Liver (tissue), 9 donors: ENCODE measurements around the gene AXIN2. TPM values are rescaled to one million over a fixed set of nuclear protein-coding genes. Genes with fewer than 3 reads are reported as not detected.

Experiments used
- DNase-seq: peaks from one replicate; pipeline ENCODE4 v3.0.0-alpha.2; 2017; ENCODE audit warnings: low spot score
- H3K27ac ChIP-seq, 2 donors: one replicate each; pipeline ENCODE4 v1.7.0; 2013; ENCODE audit warnings: inconsistent platforms in 2 of 2, low read length in 2 of 2, control low read depth in 1 of 2, low read depth in 1 of 2, mild to moderate bottlenecking in 1 of 2
- H3K27me3 ChIP-seq, 4 donors: one replicate each; pipeline versions ENCODE4 v1.6.1 to v1.7.0; 2013; ENCODE audit warnings: low read length in 3 of 4, inconsistent platforms in 1 of 4, mild to moderate bottlenecking in 1 of 4, moderate library complexity in 1 of 4; ENCODE audit not compliant: control insufficient read depth in 4 of 4, insufficient read depth in 4 of 4
- H3K36me3 ChIP-seq, 4 donors: one replicate each; pipeline versions ENCODE4 v1.6.1 to v1.7.0; 2013; ENCODE audit warnings: low read length in 3 of 4, mild to moderate bottlenecking in 3 of 4, low read depth in 1 of 4, moderate library complexity in 1 of 4; ENCODE audit not compliant: control insufficient read depth in 4 of 4, insufficient read depth in 3 of 4
- H3K4me1 ChIP-seq, 4 donors: one replicate each; pipeline versions ENCODE4 v1.6.1 to v1.7.0; 2013; ENCODE audit warnings: low read length in 3 of 4, mild to moderate bottlenecking in 3 of 4, moderate library complexity in 1 of 4; ENCODE audit not compliant: control insufficient read depth in 4 of 4, insufficient read depth in 4 of 4
- H3K4me3 ChIP-seq, 3 donors: one replicate each; pipeline versions ENCODE4 v1.6.1 to v1.7.0; 2013; ENCODE audit warnings: low read length in 3 of 3, control low read depth in 1 of 3, low read depth in 1 of 3, mild to moderate bottlenecking in 1 of 3
- H3K9ac ChIP-seq, 2 donors: one replicate each; pipeline ENCODE4 v1.7.0; 2013; ENCODE audit warnings: low read length in 2 of 2, mild to moderate bottlenecking in 2 of 2, moderate library complexity in 2 of 2, control low read depth in 1 of 2, low read depth in 1 of 2
- H3K9me3 ChIP-seq, 4 donors: one replicate each; pipeline versions ENCODE4 v1.6.1 to v1.7.0; 2013; ENCODE audit warnings: low read length in 3 of 4; ENCODE audit not compliant: control insufficient read depth in 4 of 4
- EGR1 ChIP-seq, 2 donors: IDR thresholded peaks; 2 replicates each; pipeline ENCODE4 v1.6.1; 2016 to 2018; ENCODE audit warnings: antibody characterized with exemption in 2 of 2, low read depth in 2 of 2
- FOXA1 ChIP-seq: IDR thresholded peaks from 2 replicates; pipeline ENCODE4 v1.6.1; 2016; ENCODE audit warnings: antibody characterized with exemption
- FOXA2 ChIP-seq: IDR thresholded peaks from 2 replicates; pipeline ENCODE4 v1.6.1; 2016; ENCODE audit warnings: antibody characterized with exemption
- GABPA ChIP-seq, 2 donors: IDR thresholded peaks in 1 of 2; conservative IDR thresholded peaks in 1 of 2; 2 replicates each; pipeline ENCODE4 v1.6.1; 2016; ENCODE audit warnings: antibody characterized with exemption in 2 of 2, mild to moderate bottlenecking in 1 of 2, moderate library complexity in 1 of 2
- HNF4A ChIP-seq, 2 donors: conservative IDR thresholded peaks; 2 replicates each; pipeline ENCODE4 v1.6.1; 2016; ENCODE audit warnings: antibody characterized with exemption in 2 of 2, mild to moderate bottlenecking in 2 of 2
- HNF4G ChIP-seq: IDR thresholded peaks from 2 replicates; pipeline ENCODE4 v1.6.1; 2016; ENCODE audit warnings: antibody characterized with exemption
- JUND ChIP-seq, 2 donors: IDR thresholded peaks; 2 replicates each; pipeline ENCODE4 v1.6.1; 2016; ENCODE audit warnings: antibody characterized with exemption in 2 of 2
- NR2F2 ChIP-seq: IDR thresholded peaks from 2 replicates; pipeline ENCODE4 v1.6.1; 2016; ENCODE audit warnings: antibody characterized with exemption
- RAD21 ChIP-seq, 2 donors: IDR thresholded peaks; 2 replicates each; pipeline ENCODE4 v1.6.1; 2016; ENCODE audit warnings: antibody characterized with exemption in 2 of 2, mild to moderate bottlenecking in 2 of 2
- RXRA ChIP-seq, 2 donors: IDR thresholded peaks; 2 replicates each; pipeline ENCODE4 v1.6.1; 2017 to 2018; ENCODE audit warnings: antibody characterized with exemption in 2 of 2, mild to moderate bottlenecking in 1 of 2
- SP1 ChIP-seq: IDR thresholded peaks from 2 replicates; pipeline ENCODE4 v1.6.1; 2018; ENCODE audit warnings: antibody characterized with exemption, mild to moderate bottlenecking
- TAF1 ChIP-seq: conservative IDR thresholded peaks from 2 replicates; pipeline ENCODE4 v1.6.1; 2016; ENCODE audit warnings: antibody characterized with exemption, mild to moderate bottlenecking
- YY1 ChIP-seq: IDR thresholded peaks from 2 replicates; pipeline ENCODE4 v1.6.1; 2016; ENCODE audit warnings: antibody characterized with exemption, mild to moderate bottlenecking
- WGBS: extraction: QIAGEN DNeasy Blood & Tissue Kit; methylation state at CpG from one replicate; pipeline ENCODE4 v1.1.7; 2013; 5-methylcytosine and 5-hydroxymethylcytosine counted together
- polyA plus RNA-seq, 2 donors: library from polyadenylated mRNA; stranded (reverse) in 1 of 2; unstranded in 1 of 2; fragments of 200-250 nt in 1 of 2; fragments of >200 nt in 1 of 2; fragmentation: Nextera tagmentation in 1 of 2; extraction: Ambion mirVana in 1 of 2; gene quantifications; one replicate each; pipeline versions ENCODE4 v1.2.1 to v1.2.3, GENCODE V29; 2013 to 2015
- total RNA-seq, 2 donors: library from RNA; depleted of rRNA; stranded (reverse); fragments of >200 nt; gene quantifications; one replicate each; pipeline ENCODE4 v1.2.3, GENCODE V29; 2014
- TF ChIP-seq, protein P1 (sequence below): IDR thresholded peaks from 2 replicates; pipeline ENCODE4 v1.6.1; 2016; ENCODE audit warnings: antibody characterized with exemption
- TF ChIP-seq, protein P2 (sequence below): fragments of 150-350 bp; IDR thresholded peaks from 2 replicates; pipeline ENCODE4 v1.5.1; 2017; ENCODE audit warnings: improper control_type of control experiment, low read depth, low read length; ENCODE audit not compliant: missing input control
- TF ChIP-seq, protein P3 (sequence below): IDR thresholded peaks from 2 replicates; pipeline ENCODE4 v1.6.1; 2016; ENCODE audit warnings: antibody characterized with exemption
- donor health status: healthy.
- donor health status: healthy.
- donor health status: healthy.
- donor health status: healthy.
- donor health status: healthy.

Gene AXIN2
- total and polyA plus RNA-seq, 4 donors, result 0.33 to 3.5 (median 1.5) TPM

DNA sequence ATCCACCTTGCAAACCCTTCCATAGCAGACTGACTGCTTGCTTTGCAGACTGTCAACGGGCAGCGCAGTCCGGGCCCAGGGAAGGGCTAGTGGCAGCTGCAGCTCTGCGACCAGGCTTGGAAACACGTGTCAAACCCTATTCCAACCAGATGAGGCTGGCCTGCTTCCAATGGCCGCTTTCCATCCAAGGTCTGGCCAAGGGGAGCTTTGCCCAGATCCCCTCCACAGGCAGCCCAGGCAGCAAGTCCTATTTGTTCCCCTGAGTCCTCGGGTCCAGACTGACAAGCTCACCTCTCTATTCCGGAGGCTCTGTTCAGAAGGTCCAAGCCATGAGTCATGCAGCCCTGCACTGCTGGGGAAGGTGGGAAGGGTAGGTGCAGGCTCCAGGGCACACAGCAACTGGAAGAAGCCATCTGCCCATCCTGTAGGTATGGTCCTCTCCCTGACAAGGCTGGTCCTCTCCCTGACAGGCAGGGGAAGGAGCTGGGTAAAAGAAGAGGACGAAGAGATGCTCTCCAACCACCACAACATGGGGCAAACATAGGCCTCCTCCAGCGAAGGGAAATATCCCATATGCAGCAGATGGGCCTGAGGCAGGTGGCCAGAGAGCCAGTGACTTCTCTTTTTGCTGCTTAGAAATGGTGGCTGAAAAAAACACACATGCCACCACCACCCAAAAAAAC lies 22.6 kb upstream of the AXIN2 start:
- no peaks in the 10 kb centered on the region for H3K27me3 ChIP-seq
- no peaks in the 10 kb centered on the region for H3K4me1 ChIP-seq
- H3K9me3 ChIP-seq, result no peaks in the 10 kb centered on the region
- DNase-seq, result no peak
- WGBS, result 89% methylated on average over 10 of the region's 10 CpGs
- no peak overlapping the region for H3K9ac ChIP-seq
- H3K36me3 ChIP-seq, result no peaks in the 10 kb centered on the region
- H3K4me3 ChIP-seq, result no peak overlapping the region
- H3K27ac ChIP-seq, result no peak overlapping the region
- no peak for TF ChIP-seq SP1
- no peak for TF ChIP-seq FOXA2
- no peak for TF ChIP-seq NR2F2
- TF ChIP-seq GABPA (IDR thresholded peaks at IDR 0.05 in 1 of 2, conservative IDR thresholded peaks at IDR 0.05 in 1 of 2), result no peak
- no peak for TF ChIP-seq RXRA (IDR thresholded peaks at IDR 0.05)
- TF ChIP-seq HNF4G, result no peak
- no peak for TF ChIP-seq TAF1
- no peak for TF ChIP-seq FOXA1
- no peak for TF ChIP-seq RAD21 (IDR thresholded peaks at IDR 0.05)

DNA sequence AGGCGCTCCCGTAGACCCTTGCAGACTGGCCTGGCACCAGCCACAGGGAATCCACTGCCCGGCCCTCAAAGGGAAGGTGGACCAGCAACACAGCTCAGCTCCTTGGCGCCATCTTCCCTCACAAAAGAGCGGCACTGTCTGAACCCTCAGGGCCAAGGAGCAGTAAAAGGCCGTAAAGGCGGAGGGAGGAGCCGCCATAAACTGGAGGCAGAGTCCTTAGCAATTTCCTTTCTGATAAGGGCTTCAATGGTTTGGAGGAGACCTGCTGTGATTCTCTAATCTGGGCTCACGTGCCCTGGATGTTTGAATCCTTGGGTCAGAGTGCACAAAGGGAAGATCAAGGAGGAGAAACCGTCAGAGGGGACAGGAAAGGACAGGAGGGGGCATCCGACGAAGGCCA lies 15.5 kb upstream of the AXIN2 start:
- no peak for DNase-seq
- Histone ChIP-seq H3K36me3 (no peaks in the 10 kb centered on the region), H3K4me1 (no peaks in the 10 kb centered on the region), H3K27ac (no peak overlapping the region), H3K9me3 (no peaks in the 10 kb centered on the region), H3K4me3 (no peak overlapping the region), H3K27me3 (no peaks in the 10 kb centered on the region), H3K9ac (no peak overlapping the region)
- 73% methylated on average over 12 of the region's 12 CpGs for WGBS
- no peak for TF ChIP-seq EGR1 (IDR thresholded peaks at IDR 0.05; ENCODE audit: low read depth in 2 of 2)
- no peak for TF ChIP-seq YY1
- no peak for TF ChIP-seq TAF1
- TF ChIP-seq, protein P1, sequence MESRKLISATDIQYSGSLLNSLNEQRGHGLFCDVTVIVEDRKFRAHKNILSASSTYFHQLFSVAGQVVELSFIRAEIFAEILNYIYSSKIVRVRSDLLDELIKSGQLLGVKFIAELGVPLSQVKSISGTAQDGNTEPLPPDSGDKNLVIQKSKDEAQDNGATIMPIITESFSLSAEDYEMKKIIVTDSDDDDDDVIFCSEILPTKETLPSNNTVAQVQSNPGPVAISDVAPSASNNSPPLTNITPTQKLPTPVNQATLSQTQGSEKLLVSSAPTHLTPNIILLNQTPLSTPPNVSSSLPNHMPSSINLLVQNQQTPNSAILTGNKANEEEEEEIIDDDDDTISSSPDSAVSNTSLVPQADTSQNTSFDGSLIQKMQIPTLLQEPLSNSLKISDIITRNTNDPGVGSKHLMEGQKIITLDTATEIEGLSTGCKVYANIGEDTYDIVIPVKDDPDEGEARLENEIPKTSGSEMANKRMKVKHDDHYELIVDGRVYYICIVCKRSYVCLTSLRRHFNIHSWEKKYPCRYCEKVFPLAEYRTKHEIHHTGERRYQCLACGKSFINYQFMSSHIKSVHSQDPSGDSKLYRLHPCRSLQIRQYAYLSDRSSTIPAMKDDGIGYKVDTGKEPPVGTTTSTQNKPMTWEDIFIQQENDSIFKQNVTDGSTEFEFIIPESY, result no peak
- no peak for TF ChIP-seq RXRA (IDR thresholded peaks at IDR 0.05)
- TF ChIP-seq NR2F2, result no peak
- TF ChIP-seq, protein P2, sequence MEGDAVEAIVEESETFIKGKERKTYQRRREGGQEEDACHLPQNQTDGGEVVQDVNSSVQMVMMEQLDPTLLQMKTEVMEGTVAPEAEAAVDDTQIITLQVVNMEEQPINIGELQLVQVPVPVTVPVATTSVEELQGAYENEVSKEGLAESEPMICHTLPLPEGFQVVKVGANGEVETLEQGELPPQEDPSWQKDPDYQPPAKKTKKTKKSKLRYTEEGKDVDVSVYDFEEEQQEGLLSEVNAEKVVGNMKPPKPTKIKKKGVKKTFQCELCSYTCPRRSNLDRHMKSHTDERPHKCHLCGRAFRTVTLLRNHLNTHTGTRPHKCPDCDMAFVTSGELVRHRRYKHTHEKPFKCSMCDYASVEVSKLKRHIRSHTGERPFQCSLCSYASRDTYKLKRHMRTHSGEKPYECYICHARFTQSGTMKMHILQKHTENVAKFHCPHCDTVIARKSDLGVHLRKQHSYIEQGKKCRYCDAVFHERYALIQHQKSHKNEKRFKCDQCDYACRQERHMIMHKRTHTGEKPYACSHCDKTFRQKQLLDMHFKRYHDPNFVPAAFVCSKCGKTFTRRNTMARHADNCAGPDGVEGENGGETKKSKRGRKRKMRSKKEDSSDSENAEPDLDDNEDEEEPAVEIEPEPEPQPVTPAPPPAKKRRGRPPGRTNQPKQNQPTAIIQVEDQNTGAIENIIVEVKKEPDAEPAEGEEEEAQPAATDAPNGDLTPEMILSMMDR, result no peak
- no peak for TF ChIP-seq RAD21 (IDR thresholded peaks at IDR 0.05)
- TF ChIP-seq SP1, result no peak
- no peak for TF ChIP-seq HNF4G
- TF ChIP-seq GABPA (IDR thresholded peaks at IDR 0.05 in 1 of 2, conservative IDR thresholded peaks at IDR 0.05 in 1 of 2), result no peak
- TF ChIP-seq, protein P3, sequence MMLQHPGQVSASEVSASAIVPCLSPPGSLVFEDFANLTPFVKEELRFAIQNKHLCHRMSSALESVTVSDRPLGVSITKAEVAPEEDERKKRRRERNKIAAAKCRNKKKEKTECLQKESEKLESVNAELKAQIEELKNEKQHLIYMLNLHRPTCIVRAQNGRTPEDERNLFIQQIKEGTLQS, result no peak
- no peak for TF ChIP-seq JUND (IDR thresholded peaks at IDR 0.05)
- no peak for TF ChIP-seq HNF4A (conservative IDR thresholded peaks at IDR 0.05)
